PC-9 (cell line): Measurements from ENCODE around the gene SPATA20. TPM values are rescaled to one million over a fixed set of nuclear protein-coding genes. Genes with fewer than 3 reads are reported as not detected.

Experiments
- BruUV-seq: library from RNA; stranded (reverse); fragments of 400-500 nt; replicated peaks from 2 replicates; lab custom pipeline; 2021; lab: Mats Ljungman, UMichigan
- CTCF ChIA-PET: fragments of 300-600 bp; sonication (Branson Sonifier 250); formaldehyde crosslinking; loops from one replicate; lab custom pipeline; 2022; ENCODE audit warnings: antibody characterized with exemption; lab: Charles Lee
- POLR2A ChIA-PET: fragments of 300-600 bp; sonication (Branson Sonifier 250); formaldehyde crosslinking; loops from one replicate; lab custom pipeline; 2022; ENCODE audit warnings: antibody characterized with exemption; ENCODE audit not compliant: unreplicated experiment; lab: Charles Lee
- DNase-seq, 2 experiments: peaks; one replicate each; pipeline versions ENCODE4 v3.0.0 to v3.0.0-alpha.2; 2015 to 2022; ENCODE audit warnings: mixed read lengths in 1 of 2
- H2AFZ ChIP-seq: fragments of 200-600 bp; sonication (generic); 2 replicates; pipeline ENCODE4 v1.8.1; 2017; ENCODE audit warnings: antibody characterized with exemption
- H3F3A ChIP-seq: fragments of 200-600 bp; sonication (generic); 2 replicates; pipeline ENCODE4 v1.8.1; 2017; ENCODE audit warnings: antibody characterized with exemption, mild to moderate bottlenecking, low read depth; ENCODE audit not compliant: insufficient read depth
- H3K27ac ChIP-seq: fragments of 200-600 bp; sonication (generic); 2 replicates; pipeline ENCODE4 v1.6.1; 2016; ENCODE audit warnings: mixed run types
- H3K27me3 ChIP-seq: fragments of 200-600 bp; sonication (generic); 2 replicates; pipeline ENCODE4 v1.6.1; 2016; ENCODE audit warnings: low read depth, mixed run types; ENCODE audit not compliant: insufficient read depth
- H3K36me3 ChIP-seq: fragments of 200-600 bp; sonication (generic); 2 replicates; pipeline ENCODE4 v1.6.1; 2016; ENCODE audit warnings: low read depth, mixed run types
- H3K4me1 ChIP-seq: fragments of 200-600 bp; sonication (generic); replicated peaks from 2 replicates; pipeline ENCODE4 v1.6.1; 2016; ENCODE audit warnings: mixed run types; ENCODE audit not compliant: insufficient read depth
- H3K4me2 ChIP-seq: fragments of 200-600 bp; sonication (generic); 2 replicates; pipeline ENCODE4 v1.6.1; 2017; ENCODE audit warnings: mixed run types
- H3K4me3 ChIP-seq: fragments of 200-600 bp; sonication (generic); 2 replicates; pipeline ENCODE4 v1.6.1; 2016; ENCODE audit warnings: mixed run types
- H3K79me2 ChIP-seq: fragments of 200-600 bp; sonication (generic); 2 replicates; pipeline ENCODE4 v1.6.1; 2017; ENCODE audit warnings: low read depth, mixed run types
- H3K9me2 ChIP-seq: fragments of 200-600 bp; sonication (generic); 2 replicates; pipeline ENCODE4 v1.8.1; 2017; ENCODE audit warnings: mild to moderate bottlenecking; ENCODE audit not compliant: insufficient read depth
- H3K9me3 ChIP-seq: fragments of 200-600 bp; sonication (generic); 2 replicates; pipeline ENCODE4 v1.8.1; 2016; ENCODE audit warnings: low read depth; ENCODE audit not compliant: insufficient read depth
- H4K20me1 ChIP-seq: fragments of 200-600 bp; sonication (generic); 2 replicates; pipeline ENCODE4 v1.8.1; 2017; ENCODE audit not compliant: insufficient read depth
- EZH2 ChIP-seq: fragments of 200-600 bp; sonication (generic); IDR thresholded peaks from 2 replicates; pipeline ENCODE4 v1.8.0; 2017; ENCODE audit warnings: antibody characterized with exemption, low read depth
- intact Hi-C: fragments of 100-400 bp; cut with micrococcal nuclease; formaldehyde crosslinking; loops from one replicate; pipeline ENCODE4 v1.10.0; 2022; ENCODE audit not compliant: unreplicated experiment
- total RNA-seq: library from RNA; stranded (reverse); gene quantifications from 2 replicates; pipeline ENCODE4 v1.2.3, GENCODE V29; 2021
- TF ChIP-seq, protein P1 (sequence below): fragments of 200-600 bp; sonication (generic); conservative IDR thresholded peaks from 2 replicates; pipeline ENCODE4 v1.6.1; 2017; ENCODE audit warnings: mixed run types, antibody characterized with exemption, mild to moderate bottlenecking, moderate library complexity

The SPATA20 gene
- total RNA-seq, 1 experiment from 2014 or later = 41.5 TPM

DNA sequence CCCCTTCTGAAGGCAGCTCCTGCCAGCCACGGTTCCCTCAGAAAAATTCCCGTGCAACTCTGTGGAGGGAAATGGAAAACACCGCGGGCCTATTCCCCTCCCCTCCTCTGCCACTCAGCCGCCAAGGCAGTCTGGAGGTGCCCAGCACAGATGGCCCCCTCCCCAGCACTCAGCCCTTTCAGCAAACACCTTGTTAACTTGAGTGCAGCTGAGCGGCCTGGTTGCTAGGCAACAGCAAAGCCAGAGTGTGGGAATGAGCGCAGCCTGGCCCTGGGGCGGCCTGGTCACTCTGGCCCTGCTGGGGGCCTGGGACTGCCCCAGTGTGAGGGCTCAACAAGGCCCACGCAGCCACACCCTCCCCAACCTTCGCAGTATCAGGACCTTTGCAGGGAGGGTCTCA is 46.3 kb downstream of the SPATA20 start:
- CTCF ChIA-PET = no interaction called here
- H3K4me1 ChIP-seq = no peaks in the 10 kb centered on the region

DNA sequence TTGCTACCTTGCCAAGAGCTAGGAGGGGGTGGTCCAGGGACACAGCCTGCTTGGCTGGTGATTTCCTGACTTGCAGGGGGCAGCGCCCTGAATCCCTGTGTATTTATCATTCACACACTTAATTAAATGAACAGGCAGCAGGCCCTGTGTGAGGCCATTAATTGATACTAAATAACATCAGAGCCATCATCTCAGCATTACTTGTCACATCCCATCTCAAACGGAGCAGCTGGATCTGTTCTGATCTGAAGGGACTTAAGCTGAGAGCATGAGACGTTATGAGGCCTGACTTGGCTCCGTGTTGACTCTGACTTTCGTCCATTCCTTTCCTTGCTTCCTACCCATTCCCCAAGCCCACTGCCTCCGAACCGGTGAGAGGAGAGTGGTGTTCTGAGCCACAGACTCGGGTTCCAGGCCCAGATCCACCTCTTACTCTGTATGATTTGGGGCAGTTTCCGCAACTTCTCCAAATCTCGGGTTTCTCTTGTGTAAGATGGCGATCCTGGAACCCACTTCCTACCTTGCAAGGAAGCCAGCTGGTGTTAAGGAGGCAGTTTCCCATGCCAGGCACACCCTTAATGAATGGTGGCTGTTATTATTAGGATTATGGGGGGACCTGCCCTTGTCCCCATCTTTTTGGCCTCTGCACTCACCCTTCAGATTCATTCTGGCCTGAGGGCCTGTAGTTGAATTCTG is 47.3 kb downstream of the SPATA20 start:
- DNase-seq = no peak
- Histone ChIP-seq H3K4me3 (no peak overlapping the region), H4K20me1 (no peaks in the 10 kb centered on the region), H2AFZ (no peak overlapping the region), H3K79me2 (no peaks in the 10 kb centered on the region), H3K9me2 (no peaks in the 10 kb centered on the region), H3F3A (no peaks in the 10 kb centered on the region), H3K4me1 (no peaks in the 10 kb centered on the region), H3K36me3 (no peaks in the 10 kb centered on the region), H3K9me3 (no peaks in the 10 kb centered on the region), H3K27me3 (peaks cover 39% of the 10 kb centered on the region), H3K4me2 (no peak overlapping the region), H3K27ac (no peak overlapping the region)
- POLR2A ChIA-PET = no interaction called here
- TF ChIP-seq, protein P1, sequence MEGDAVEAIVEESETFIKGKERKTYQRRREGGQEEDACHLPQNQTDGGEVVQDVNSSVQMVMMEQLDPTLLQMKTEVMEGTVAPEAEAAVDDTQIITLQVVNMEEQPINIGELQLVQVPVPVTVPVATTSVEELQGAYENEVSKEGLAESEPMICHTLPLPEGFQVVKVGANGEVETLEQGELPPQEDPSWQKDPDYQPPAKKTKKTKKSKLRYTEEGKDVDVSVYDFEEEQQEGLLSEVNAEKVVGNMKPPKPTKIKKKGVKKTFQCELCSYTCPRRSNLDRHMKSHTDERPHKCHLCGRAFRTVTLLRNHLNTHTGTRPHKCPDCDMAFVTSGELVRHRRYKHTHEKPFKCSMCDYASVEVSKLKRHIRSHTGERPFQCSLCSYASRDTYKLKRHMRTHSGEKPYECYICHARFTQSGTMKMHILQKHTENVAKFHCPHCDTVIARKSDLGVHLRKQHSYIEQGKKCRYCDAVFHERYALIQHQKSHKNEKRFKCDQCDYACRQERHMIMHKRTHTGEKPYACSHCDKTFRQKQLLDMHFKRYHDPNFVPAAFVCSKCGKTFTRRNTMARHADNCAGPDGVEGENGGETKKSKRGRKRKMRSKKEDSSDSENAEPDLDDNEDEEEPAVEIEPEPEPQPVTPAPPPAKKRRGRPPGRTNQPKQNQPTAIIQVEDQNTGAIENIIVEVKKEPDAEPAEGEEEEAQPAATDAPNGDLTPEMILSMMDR = no peak
- no TSS peak for BruUV-seq
- CTCF ChIA-PET = no interaction called here
- intact Hi-C loops = no loop called here

More for the DNA sequence above, 46.3 kb downstream of the SPATA20 start:
- H3K27me3 ChIP-seq = peaks cover 35% of the 10 kb centered on the region
- H3K4me3 ChIP-seq = no peak overlapping the region
- H3K27ac ChIP-seq = no peak overlapping the region
- no peaks in the 10 kb centered on the region for H3F3A ChIP-seq
- intact Hi-C loops = no loop called here
- H4K20me1 ChIP-seq = no peaks in the 10 kb centered on the region
- BruUV-seq = no TSS peak
- H2AFZ ChIP-seq = no peak overlapping the region
- H3K9me3 ChIP-seq = no peaks in the 10 kb centered on the region
- POLR2A ChIA-PET = interaction anchor here (0.6 kb wide), 1 partner anchor 11 kb away, joined by 3 read pairs; no protein-coding TSS in a partner anchor
- no peaks in the 10 kb centered on the region for H3K9me2 ChIP-seq
- H3K36me3 ChIP-seq = no peaks in the 10 kb centered on the region
- TF ChIP-seq EZH2 = no peak
- TF ChIP-seq, protein P1 = no peak
- H3K4me2 ChIP-seq = no peak overlapping the region
- no peak for DNase-seq
- no peaks in the 10 kb centered on the region for H3K79me2 ChIP-seq

DNA sequence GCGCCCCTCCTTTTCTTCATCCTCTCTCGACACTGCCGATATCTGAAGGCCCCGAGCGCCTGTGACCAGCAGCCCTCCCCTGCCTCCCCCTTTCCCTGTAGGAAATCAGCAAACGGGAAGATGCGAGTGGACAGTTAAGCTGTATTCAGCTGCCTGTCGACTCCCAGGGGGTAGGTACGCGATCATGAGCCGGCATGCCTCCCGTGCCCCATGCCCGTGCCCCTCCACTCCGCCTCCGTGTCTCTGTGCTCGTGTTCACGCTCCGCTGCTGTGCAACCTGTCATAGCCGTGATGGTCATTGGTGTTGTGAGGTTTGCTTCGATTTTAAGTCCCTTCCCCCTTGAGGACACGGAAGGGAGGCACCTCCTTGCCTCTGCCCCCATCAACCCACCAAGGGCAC is 47.9 kb downstream of the SPATA20 start:
- Histone ChIP-seq H3F3A (no peaks in the 10 kb centered on the region), H3K9me3 (no peaks in the 10 kb centered on the region), H3K36me3 (no peaks in the 10 kb centered on the region), H3K4me3 (no peak overlapping the region), H3K27ac (no peak overlapping the region), H3K4me1 (no peaks in the 10 kb centered on the region), H4K20me1 (no peaks in the 10 kb centered on the region), H3K27me3 (peaks cover 45% of the 10 kb centered on the region), H3K79me2 (no peaks in the 10 kb centered on the region), H2AFZ (no peak overlapping the region), H3K9me2 (no peaks in the 10 kb centered on the region), H3K4me2 (no peak overlapping the region)
- DNase-seq = no peak
- ChIA-PET CTCF (no interaction called here), POLR2A (no interaction called here)
- BruUV-seq = no TSS peak
- intact Hi-C loops = no loop called here
- no peak for TF ChIP-seq EZH2
- TF ChIP-seq, protein P1 = no peak
